ENCODE results near the gene GALP. TPM values are rescaled to one million over a fixed set of nuclear protein-coding genes. Genes with fewer than 3 reads are reported as not detected.
A peak's percentile ranks its signal among the peaks of the same experiment; 100 is the strongest.
"Not testable (repeated sequence)": the region's sequence is repeated elsewhere in the genome, so short reads cannot be mapped to it uniquely, and the experiment has no call there.

GALP gene
- polyA plus RNA-seq, 4 donors, result not detected

- no peak for DNase-seq (ENCODE audit: low read depth in 4 of 4, low spot score in 2 of 4)
Observed at GRCh38 chr19:56147307-56147706, 28.5 kb upstream of the GALP start.

- no peak for DNase-seq (ENCODE audit: low read depth in 4 of 4, low spot score in 2 of 4)
Observed at GRCh38 chr19:56148096-56148495, 27.7 kb upstream of the GALP start.

GRCh38 chr19:56148955-56149655, 26.7 kb upstream of the GALP start:
- not testable (repeated sequence) for DNase-seq (ENCODE audit: low read depth in 4 of 4, low spot score in 2 of 4)

DNA sequence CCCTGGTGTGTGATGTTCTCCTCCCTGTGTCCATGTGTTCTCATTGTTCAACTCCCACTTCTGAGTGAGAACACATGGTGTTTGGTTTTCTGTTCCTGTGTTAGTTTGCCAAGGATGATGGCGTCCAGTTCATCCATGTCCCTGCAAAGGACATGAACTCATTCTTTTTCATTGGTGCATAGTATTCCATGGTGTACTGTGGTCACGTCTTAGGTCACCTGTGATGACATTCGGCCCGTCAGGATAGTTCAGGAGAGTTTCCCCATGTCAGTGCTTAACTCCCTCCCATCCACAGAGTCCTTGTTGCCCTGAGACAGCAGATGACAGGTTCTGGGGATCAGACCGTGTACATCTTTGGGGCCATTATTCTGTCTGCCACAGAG, 26.2 kb upstream of the GALP start:
- DNase-seq (ENCODE audit: low read depth in 4 of 4, low spot score in 2 of 4), result no peak

GRCh38 chr19:56150358-56150757, 25.4 kb upstream of the GALP start:
- DNase-seq (ENCODE audit: low read depth in 4 of 4, low spot score in 2 of 4), result no peak

- DNase-seq (ENCODE audit: low read depth in 4 of 4, low spot score in 2 of 4), result no peak
Observed at GRCh38 chr19:56152644-56153043, 23.2 kb upstream of the GALP start.

DNA sequence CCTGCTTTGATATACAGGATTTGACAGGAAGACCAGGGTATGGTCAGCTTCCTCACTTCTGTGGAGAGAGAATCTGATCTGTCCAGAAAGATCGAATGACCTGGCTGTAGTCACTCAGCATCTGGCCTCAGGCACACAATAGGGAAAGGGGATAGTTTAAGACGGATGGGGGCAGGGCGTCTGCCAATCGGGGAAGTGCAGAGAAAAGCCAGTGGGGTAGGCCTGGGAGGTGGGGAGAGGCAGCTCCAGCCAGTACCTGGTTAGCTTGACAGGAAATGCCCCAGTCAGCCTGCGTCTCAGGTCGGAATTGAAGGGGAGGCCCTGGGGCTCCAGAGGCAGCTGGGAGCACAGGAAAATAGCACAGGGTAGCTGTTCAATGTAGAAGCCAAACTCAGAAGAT, 22.3 kb upstream of the GALP start:
- no peak for DNase-seq (ENCODE audit: low read depth in 4 of 4, low spot score in 2 of 4)

GRCh38 chr19:56155124-56155687, 20.6 kb upstream of the GALP start:
- no peak for DNase-seq (ENCODE audit: low read depth in 4 of 4, low spot score in 2 of 4)

- no peak for DNase-seq (ENCODE audit: low read depth in 4 of 4, low spot score in 2 of 4)
Observed at GRCh38 chr19:56156768-56157167, 19.0 kb upstream of the GALP start.

DNA sequence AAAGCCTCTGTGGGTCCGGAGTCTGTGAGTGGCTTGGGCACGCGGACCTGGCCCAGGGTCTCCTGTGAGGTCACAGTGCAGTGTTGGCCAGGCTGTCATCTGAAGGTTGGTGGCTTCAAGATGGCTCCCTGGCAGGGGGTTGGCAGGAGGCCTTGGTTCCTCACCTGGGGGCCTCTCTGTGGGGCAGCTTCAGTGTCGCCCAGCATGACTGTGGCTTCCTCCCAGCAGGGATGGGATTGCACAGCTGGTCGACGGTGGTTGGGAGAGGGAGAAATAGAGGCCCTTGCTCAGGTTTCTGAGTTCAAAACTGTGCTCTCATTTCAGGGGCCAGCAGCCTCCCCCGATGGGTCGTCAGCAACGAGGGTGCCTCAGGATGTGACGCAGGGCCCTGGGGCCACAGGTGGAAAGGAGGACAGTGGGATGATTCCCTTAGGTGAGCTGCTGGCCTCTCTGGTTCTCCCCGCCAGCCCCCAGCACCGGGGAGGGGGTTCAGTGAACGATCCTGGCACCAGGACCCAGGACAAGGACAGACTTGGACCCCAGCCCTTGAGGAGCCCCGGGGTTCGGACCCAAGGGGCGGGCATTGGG, 17.5 kb upstream of the GALP start:
- DNase-seq (ENCODE audit: low read depth in 4 of 4, low spot score in 2 of 4), result no peak

DNA sequence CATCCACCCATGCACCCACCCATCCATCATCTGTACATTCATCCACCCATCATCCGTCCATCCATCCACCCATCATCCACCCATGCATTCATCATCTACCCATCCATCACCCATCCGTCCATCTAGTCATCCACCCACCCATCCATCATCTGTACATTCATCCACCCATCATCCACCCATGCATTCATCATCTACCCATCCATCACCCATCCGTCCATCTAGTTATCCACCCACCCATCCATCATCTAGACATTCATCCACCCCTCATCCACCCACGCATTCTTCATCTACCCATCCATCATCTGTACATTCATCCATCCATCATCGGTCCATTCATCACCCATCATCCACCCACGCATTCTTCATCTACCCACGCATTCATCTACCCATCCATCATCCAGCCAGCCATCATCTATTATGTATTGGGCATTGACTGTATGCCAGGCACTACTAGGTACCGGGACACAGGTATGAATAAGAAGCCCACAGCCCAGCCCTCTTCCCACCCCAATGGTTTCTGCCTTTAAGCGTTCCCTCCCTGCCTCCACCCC, 16.7 kb upstream of the GALP start:
- DNase-seq (ENCODE audit: low read depth in 4 of 4, low spot score in 2 of 4), result no peak

DNA sequence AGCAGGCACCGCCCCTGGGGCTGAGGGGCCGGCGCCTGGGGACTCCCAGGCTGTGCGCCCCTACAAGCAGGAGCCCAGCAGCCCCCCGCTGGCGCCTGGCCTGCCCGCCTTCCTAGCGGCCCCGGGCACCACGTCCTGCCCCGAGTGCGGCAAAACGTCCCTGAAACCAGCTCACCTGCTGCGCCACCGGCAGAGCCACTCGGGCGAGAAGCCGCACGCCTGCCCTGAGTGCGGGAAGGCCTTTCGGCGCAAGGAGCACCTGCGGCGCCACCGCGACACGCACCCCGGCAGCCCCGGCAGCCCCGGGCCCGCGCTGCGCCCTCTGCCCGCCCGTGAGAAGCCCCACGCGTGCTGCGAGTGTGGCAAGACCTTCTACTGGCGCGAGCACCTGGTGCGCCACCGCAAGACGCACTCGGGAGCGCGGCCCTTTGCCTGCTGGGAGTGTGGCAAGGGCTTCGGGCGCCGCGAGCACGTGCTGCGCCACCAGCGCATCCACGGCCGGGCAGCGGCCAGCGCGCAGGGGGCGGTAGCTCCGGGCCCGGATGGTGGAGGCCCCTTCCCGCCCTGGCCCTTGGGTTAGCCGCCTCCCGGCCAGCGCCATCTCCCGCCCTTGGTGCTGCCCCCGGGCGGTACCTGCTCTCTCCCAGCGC, 16.1 kb upstream of the GALP start:
- no peak for DNase-seq (ENCODE audit: low read depth in 4 of 4, low spot score in 2 of 4)

DNA sequence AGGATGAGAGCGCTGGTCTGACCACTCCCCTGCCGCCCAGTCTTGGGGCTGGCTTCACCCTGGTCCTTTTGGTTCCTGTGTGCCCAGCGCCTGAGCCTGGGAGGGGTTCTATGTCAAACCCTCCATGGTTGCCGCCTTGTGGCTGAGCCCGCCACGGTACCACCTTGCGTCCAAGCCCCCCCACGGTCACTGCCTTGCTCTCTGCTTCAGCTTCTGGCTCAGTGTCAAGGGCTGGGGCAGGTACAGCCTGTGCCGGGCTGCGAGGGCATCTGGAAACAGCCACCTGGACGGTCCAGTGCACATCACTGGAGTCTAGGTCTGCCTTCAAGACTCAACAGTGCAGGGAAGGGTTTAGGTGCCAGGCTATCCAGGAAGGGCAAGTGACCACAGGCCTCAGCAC, 14.3 kb upstream of the GALP start:
- no peak for DNase-seq (ENCODE audit: low read depth in 4 of 4, low spot score in 2 of 4)

GRCh38 chr19:56162258-56162657, 13.6 kb upstream of the GALP start:
- no peak for DNase-seq (ENCODE audit: low read depth in 4 of 4, low spot score in 2 of 4)

DNA sequence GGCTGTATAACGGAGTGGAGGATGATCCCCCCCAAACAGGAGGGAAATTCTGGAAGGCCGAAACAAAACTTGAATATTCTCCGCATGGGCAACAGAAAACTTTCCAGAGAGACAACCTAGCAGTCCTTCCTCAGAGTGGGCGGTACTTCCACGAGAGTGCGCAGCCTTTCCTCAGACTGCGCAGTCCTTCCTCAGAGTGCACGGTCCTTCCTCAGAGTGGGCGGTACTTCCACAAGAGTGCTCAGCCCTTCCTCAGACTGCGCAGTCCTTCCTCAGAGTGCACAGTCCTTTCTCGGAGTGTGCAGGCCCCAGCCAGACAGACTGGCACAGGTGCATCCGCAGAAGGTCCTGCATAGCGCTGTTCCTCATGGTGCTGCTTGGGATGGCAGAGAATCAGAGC, 12.7 kb upstream of the GALP start:
- DNase-seq (ENCODE audit: low read depth in 4 of 4, low spot score in 2 of 4), result no peak

DNA sequence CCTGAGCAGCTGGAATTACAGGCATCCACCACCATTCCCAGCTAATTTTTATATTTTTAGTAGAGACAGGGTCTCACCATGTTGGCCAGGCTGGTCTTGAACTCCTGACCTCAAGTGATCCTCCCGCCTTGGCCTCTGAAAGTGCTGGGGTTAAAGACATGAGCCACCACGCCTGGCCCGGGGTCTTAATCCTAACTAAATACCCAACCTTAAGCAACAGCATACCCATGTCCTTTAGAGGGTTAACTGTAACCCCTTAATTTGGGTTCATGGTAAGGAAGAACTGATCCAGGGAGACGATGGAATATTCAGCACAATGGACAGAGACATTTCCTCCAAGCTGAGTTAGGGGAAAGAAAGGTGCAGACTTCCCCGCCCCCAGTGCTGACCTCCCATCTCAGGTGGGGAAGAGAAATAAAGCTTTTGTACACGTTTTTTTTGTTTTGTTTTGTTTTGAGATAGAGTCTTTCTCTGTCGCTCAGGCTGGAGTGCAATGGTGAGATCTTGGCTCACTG, 8.7 kb upstream of the GALP start:
- DNase-seq (ENCODE audit: low read depth in 4 of 4, low spot score in 2 of 4), result peak in 2 of 4 donors; percentile 24

GRCh38 chr19:56170261-56170660, 5.5 kb upstream of the GALP start:
- DNase-seq (ENCODE audit: low read depth in 4 of 4, low spot score in 2 of 4), result no peak

DNA sequence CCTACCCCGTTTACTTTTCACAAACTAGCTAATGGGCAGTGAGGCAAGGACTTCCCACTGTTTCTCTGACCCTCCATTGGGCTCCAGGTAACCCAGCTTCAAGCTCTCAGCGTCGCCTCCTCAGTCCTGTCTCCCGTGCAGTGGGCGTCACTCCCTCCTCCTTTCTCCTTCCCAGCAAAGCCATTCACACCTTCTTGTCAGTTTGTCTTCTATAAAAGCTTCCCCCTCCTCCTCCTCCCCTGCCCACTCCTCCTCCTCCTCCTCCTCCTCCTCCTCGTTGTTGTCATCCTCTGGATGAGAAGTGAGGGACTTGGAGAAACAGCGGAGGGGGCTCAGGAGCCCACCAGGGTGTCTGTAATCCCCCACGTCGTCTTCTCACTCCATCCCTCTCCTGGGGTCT, 1.7 kb upstream of the GALP start:
- DNase-seq (ENCODE audit: low read depth in 4 of 4, low spot score in 2 of 4), result no peak

- DNase-seq (ENCODE audit: low read depth in 4 of 4, low spot score in 2 of 4), result no peak
Observed at GRCh38 chr19:56174550-56174949, 1.3 kb upstream of the GALP start.

DNA sequence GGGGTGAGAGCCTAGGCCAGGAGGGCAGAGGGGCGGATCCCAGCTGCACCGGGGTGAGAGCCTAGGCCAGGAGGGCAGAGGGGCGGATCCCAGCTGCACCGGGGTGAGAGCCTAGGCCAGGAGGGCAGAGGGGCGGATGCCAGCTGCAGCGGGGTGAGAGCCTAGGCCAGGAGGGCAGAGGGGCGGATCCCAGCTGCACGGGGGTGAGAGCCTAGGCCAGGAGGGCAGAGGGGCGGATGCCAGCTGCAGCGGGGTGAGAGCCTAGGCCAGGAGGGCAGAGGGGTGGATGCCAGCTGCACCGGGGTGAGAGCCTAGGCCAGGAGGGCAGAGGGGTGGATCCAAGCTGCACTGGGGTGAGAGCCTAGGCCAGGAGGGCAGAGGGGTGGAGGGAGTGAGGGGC, 502 bp downstream of the GALP start:
- not testable (repeated sequence) for DNase-seq (ENCODE audit: low read depth in 4 of 4, low spot score in 2 of 4)

GRCh38 chr19:56176881-56177280, 1.1 kb downstream of the GALP start:
- no peak for DNase-seq (ENCODE audit: low read depth in 4 of 4, low spot score in 2 of 4)
